GM18909 (cell line): Measurements from ENCODE around the gene HMG20B.
"Not testable (repeated sequence)": the region's sequence is repeated elsewhere in the genome, so short reads cannot be mapped to it uniquely, and the experiment has no call there.

ENCODE experiments used
- ATAC-seq: cut with Tn5 transposase; IDR thresholded peaks from one replicate; pipeline ENCODE4 v1.9.1; 2021; ENCODE audit warnings: mild to moderate bottlenecking; ENCODE audit not compliant: unreplicated experiment, poor library complexity

The HMG20B gene

GRCh38 chr19:3554254-3555083 is 18.3 kb upstream of the HMG20B start:
- ATAC-seq: no peak

GRCh38 chr19:3555653-3556422 is 16.9 kb upstream of the HMG20B start:
- no peak for ATAC-seq

GRCh38 chr19:3556423-3556977 is 16.2 kb upstream of the HMG20B start:
- no peak for ATAC-seq

- ATAC-seq: peak; percentile 30
These were observed 15.7 kb upstream of the HMG20B start for GRCh38 chr19:3556978-3557460.

GRCh38 chr19:3557461-3558248 is 15.1 kb upstream of the HMG20B start, which contains the start of gene MFSD12:
MFSD12 (minus strand) TSS chr19:3557586; CDS start chr19:3557403, 183 bp downstream.
- peak; percentile 86 for ATAC-seq

- no peak for ATAC-seq
These were observed 8.8 kb upstream of the HMG20B start for GRCh38 chr19:3563709-3564524.

- no peak for ATAC-seq
These were observed 7.6 kb upstream of the HMG20B start for GRCh38 chr19:3565139-3565538.

- not testable (repeated sequence) for ATAC-seq
These were observed 2.7 kb upstream of the HMG20B start for GRCh38 chr19:3570042-3570441.

- ATAC-seq: no peak
These were observed 2.1 kb upstream of the HMG20B start for GRCh38 chr19:3570606-3571011.

- ATAC-seq: peak; percentile 87
These were observed 451 bp upstream of the HMG20B start for GRCh38 chr19:3572132-3572854.

GRCh38 chr19:3573162-3573857 is 566 bp downstream of the HMG20B start:
- peak; percentile 7 for ATAC-seq

GRCh38 chr19:3573858-3574637 is 1.3 kb downstream of the HMG20B start:
- ATAC-seq: no peak

- ATAC-seq: no peak
These were observed 2.6 kb downstream of the HMG20B start for GRCh38 chr19:3575260-3575741.

GRCh38 chr19:3575949-3576673 is 3.4 kb downstream of the HMG20B start:
- no peak for ATAC-seq

GRCh38 chr19:3576696-3577443 is 4.1 kb downstream of the HMG20B start:
- ATAC-seq: no peak
